Left hindlimb (tissue), 1 donor: ENCODE data around the gene GABBR2.

Experiments
- DNase-seq: peaks from one replicate; pipeline ENCODE4 v3.0.0-alpha.2; 2018

The GABBR2 gene

GRCh38 chr9:98332405-98332831 is 376.3 kb downstream of the GABBR2 start:
- DNase-seq = no peak

GRCh38 chr9:98331536-98332259 is 377.0 kb downstream of the GABBR2 start:
- DNase-seq = no peak

GRCh38 chr9:98330831-98331230 is 377.9 kb downstream of the GABBR2 start:
- DNase-seq = no peak

- DNase-seq = no peak
These were observed 378.8 kb downstream of the GABBR2 start for GRCh38 chr9:98329904-98330303.

- DNase-seq = no peak
These were observed 379.5 kb downstream of the GABBR2 start for GRCh38 chr9:98329281-98329680.

- no peak for DNase-seq
These were observed 380.0 kb downstream of the GABBR2 start for GRCh38 chr9:98328770-98329169.

GRCh38 chr9:98328141-98328540 is 380.6 kb downstream of the GABBR2 start:
- no peak for DNase-seq

- DNase-seq = no peak
These were observed 381.5 kb downstream of the GABBR2 start for GRCh38 chr9:98327249-98327561.

GRCh38 chr9:98326459-98327248 is 382.1 kb downstream of the GABBR2 start:
- DNase-seq = no peak

GRCh38 chr9:98324801-98325200 is 383.9 kb downstream of the GABBR2 start:
- DNase-seq = no peak

- no peak for DNase-seq
These were observed 385.0 kb downstream of the GABBR2 start for GRCh38 chr9:98323831-98324135.

GRCh38 chr9:98323051-98323830 is 385.5 kb downstream of the GABBR2 start:
- no peak for DNase-seq

- DNase-seq = no peak
These were observed 387.5 kb downstream of the GABBR2 start for GRCh38 chr9:98321269-98321668.

GRCh38 chr9:98318834-98319478 is 389.8 kb downstream of the GABBR2 start:
- DNase-seq = no peak

GRCh38 chr9:98318041-98318790 is 390.5 kb downstream of the GABBR2 start:
- DNase-seq = no peak

- no peak for DNase-seq
These were observed 391.4 kb downstream of the GABBR2 start for GRCh38 chr9:98317134-98317857.

GRCh38 chr9:98316445-98317133 is 392.1 kb downstream of the GABBR2 start:
- DNase-seq = no peak

- DNase-seq = peak; percentile 76
These were observed 393.1 kb downstream of the GABBR2 start for GRCh38 chr9:98315551-98316060.

- DNase-seq = no peak
These were observed 393.7 kb downstream of the GABBR2 start for GRCh38 chr9:98315067-98315453.

GRCh38 chr9:98314381-98315066 is 394.2 kb downstream of the GABBR2 start:
- DNase-seq = no peak
